Colonic mucosa (tissue), 4 donors: ENCODE data around the gene PREX1. TPM values are rescaled to one million over a fixed set of nuclear protein-coding genes. Genes with fewer than 3 reads are reported as not detected.

Source experiments
- DNase-seq: peaks from one replicate; pipeline ENCODE4 v3.0.0-alpha.2; 2020
- H3K27ac ChIP-seq: fragments of 200-600 bp; one replicate; pipeline ENCODE4 v1.8.0; 2021
- H3K27me3 ChIP-seq: fragments of 200-600 bp; one replicate; pipeline ENCODE4 v1.8.0; 2021
- H3K36me3 ChIP-seq: fragments of 200-600 bp; one replicate; pipeline ENCODE4 v1.8.0; 2021
- H3K4me1 ChIP-seq: fragments of 200-600 bp; one replicate; pipeline ENCODE4 v1.8.0; 2021; ENCODE audit warnings: mild to moderate bottlenecking
- H3K4me3 ChIP-seq: fragments of 200-600 bp; one replicate; pipeline ENCODE4 v1.8.0; 2021
- H3K9ac ChIP-seq, 2 donors: one replicate each; pipeline ENCODE4 v1.7.0; 2013; ENCODE audit warnings: control low read depth in 2 of 2, low read depth in 2 of 2, low read length in 2 of 2
- H3K9me3 ChIP-seq: fragments of 200-600 bp; one replicate; pipeline ENCODE4 v1.8.0; 2021
- intact Hi-C: fragments of 100-400 bp; cut with DNase I; formaldehyde crosslinking; loops from one replicate; pipeline ENCODE4 v1.14.1; 2022
- total RNA-seq, 2 donors: library from RNA; stranded (reverse); fragmentation: NEBNext Ultra II Directional in 1 of 2; extraction: Animal tissue kit (Norgen Biotek cat#: 25700) in 1 of 2; gene quantifications; one replicate each; pipeline ENCODE4 v1.2.1, GENCODE V29; 2021
- TF ChIP-seq, protein P1 (sequence below): fragments of 200-600 bp; IDR thresholded peaks from one replicate; pipeline ENCODE4 v1.8.0; 2022; ENCODE audit warnings: antibody characterized with exemption, mild to moderate bottlenecking
- donor health status: healthy.
- donor health status: DM: no; HTN: no; CAD: no.
- donor health status: DM: no; HTN: no; CAD: no.

PREX1 gene
- total RNA-seq, 2 donors from 2014 or later = 7.2 to 24.6 TPM

DNA sequence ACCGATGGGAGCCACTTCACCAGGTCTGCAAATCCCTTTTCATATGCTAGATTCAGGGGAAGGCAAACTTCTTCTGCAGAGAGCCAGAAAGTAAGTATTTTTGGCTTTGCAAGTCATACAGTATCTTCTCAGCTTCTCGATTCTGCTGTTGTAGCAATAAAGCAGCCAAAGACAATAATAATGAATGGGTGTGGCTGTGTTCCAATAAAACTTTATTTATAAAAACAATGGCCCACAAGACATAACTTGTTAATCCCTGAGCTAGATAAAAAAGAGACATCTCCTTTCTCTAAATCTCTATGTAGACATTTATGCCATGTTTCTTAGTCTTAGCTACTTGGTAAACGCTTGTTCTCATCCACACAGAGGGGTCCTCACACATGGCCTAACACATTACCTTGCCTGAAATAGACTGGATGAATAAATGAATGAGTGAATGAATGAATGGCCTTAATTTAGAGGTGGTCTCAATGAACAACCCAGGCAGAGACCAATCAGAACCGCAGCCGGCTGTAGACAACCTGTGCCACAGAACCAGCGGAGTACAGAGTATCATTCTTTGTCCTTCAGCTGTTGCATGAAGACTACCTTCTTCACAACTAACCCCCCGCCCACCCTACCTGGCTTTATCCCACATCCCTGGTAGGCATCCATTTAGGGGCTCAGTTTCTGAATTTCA is 13.5 kb upstream of the PREX1 start:
- no peaks in the 10 kb centered on the region for H3K27me3 ChIP-seq
- no peaks in the 10 kb centered on the region for H3K36me3 ChIP-seq
- TF ChIP-seq, protein P1, sequence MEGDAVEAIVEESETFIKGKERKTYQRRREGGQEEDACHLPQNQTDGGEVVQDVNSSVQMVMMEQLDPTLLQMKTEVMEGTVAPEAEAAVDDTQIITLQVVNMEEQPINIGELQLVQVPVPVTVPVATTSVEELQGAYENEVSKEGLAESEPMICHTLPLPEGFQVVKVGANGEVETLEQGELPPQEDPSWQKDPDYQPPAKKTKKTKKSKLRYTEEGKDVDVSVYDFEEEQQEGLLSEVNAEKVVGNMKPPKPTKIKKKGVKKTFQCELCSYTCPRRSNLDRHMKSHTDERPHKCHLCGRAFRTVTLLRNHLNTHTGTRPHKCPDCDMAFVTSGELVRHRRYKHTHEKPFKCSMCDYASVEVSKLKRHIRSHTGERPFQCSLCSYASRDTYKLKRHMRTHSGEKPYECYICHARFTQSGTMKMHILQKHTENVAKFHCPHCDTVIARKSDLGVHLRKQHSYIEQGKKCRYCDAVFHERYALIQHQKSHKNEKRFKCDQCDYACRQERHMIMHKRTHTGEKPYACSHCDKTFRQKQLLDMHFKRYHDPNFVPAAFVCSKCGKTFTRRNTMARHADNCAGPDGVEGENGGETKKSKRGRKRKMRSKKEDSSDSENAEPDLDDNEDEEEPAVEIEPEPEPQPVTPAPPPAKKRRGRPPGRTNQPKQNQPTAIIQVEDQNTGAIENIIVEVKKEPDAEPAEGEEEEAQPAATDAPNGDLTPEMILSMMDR = no peak
- no peaks in the 10 kb centered on the region for H3K9me3 ChIP-seq
- no peak overlapping the region for H3K4me3 ChIP-seq
- H3K9ac ChIP-seq = no peak overlapping the region
- DNase-seq = no peak
- intact Hi-C loops = no loop called here
- no peaks in the 10 kb centered on the region for H3K4me1 ChIP-seq
- H3K27ac ChIP-seq = no peak overlapping the region

DNA sequence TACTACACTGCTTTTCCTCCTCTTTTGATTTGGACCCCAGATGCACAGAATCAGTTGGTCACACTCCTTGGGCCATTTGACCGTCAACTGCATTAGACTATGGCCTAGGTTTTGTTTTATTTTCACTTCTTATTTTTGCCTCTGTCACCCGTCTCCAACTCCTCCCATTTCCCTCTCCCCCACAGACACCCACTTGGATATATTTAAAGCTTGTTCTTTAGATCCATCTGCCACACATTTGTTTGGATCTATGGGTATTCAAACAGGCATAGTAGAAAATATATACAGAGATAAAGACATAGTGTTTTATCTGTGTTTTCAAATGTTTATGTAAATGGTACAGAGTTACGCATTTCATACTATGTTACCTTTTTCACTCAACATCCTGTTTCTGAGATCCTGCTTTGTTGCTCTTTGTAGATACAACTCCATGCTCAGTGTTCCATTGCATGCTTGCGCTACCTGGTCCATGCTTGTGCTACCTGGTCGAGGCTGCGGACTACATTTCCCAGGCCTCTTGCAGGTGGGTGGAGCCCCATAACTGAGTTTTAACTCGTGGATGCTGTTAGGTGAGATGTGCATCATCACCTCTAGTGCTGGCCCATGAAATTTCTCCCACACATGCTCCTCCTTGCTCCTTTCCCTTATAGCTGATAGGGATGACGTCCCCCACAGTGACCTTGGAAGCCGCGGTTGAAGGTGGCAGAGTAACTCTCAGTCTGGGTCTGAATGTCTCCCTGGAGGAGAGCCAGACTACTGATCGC is 11.5 kb upstream of the PREX1 start:
- no peak for DNase-seq
- Histone ChIP-seq H3K4me1 (no peaks in the 10 kb centered on the region), H3K9ac (no peak overlapping the region), H3K27me3 (no peaks in the 10 kb centered on the region), H3K27ac (no peak overlapping the region), H3K4me3 (no peak overlapping the region), H3K9me3 (no peaks in the 10 kb centered on the region), H3K36me3 (no peaks in the 10 kb centered on the region)
- TF ChIP-seq, protein P1 = no peak
- intact Hi-C loops = no loop called here

GRCh38 chr20:48837014-48837413 is 9.2 kb upstream of the PREX1 start:
- Histone ChIP-seq H3K36me3 (no peaks in the 10 kb centered on the region), H3K4me1 (no peaks in the 10 kb centered on the region), H3K27me3 (no peaks in the 10 kb centered on the region), H3K9ac (no peak overlapping the region), H3K4me3 (no peak overlapping the region), H3K9me3 (no peaks in the 10 kb centered on the region), H3K27ac (no peak overlapping the region)
- intact Hi-C loops = no loop called here
- DNase-seq = no peak
- TF ChIP-seq, protein P1 = no peak

DNA sequence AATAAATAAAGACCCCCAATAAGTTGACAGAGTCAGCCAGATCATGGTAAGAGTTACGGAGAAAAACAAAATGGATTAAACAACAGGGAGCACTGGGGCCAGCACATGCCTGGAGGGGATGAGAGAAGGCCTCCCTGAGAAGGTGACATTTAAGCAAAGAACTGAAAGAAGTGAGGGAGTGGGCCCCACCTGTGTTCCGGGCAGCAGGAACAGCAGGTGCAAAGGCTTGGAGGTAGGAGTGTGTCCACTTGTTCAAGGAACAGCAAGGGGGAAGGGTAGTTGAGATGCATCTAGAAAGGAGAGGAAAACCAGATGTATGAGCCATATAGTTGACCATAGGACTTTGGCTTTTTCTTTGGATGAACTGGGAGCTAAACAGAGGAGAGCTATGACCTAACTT is 7.6 kb upstream of the PREX1 start:
- DNase-seq = no peak
- intact Hi-C loops = no loop called here
- no peak overlapping the region for H3K27ac ChIP-seq
- no peaks in the 10 kb centered on the region for H3K9me3 ChIP-seq
- no peaks in the 10 kb centered on the region for H3K27me3 ChIP-seq
- no peaks in the 10 kb centered on the region for H3K4me1 ChIP-seq
- H3K4me3 ChIP-seq = no peak overlapping the region
- no peaks in the 10 kb centered on the region for H3K36me3 ChIP-seq
- no peak overlapping the region for H3K9ac ChIP-seq
- TF ChIP-seq, protein P1 = no peak

DNA sequence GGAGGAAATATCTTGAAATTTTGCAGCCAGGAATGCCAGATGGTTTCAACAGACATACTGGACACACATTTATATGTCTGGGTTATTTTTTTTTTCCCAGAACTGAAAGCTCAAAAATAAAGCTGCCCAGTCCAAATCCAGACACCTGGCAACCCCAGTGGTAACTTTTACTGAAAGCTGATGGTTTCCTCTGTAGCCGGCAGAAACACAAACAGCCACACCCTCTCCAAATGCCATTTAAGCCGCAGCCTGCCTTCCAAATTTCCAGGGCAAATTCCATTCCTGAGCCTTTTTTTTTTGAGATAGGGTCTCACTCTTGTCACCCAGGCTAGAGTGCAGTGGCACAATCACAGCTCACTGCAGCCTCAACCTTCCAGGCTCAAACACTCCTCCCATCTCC is 6.5 kb upstream of the PREX1 start:
- intact Hi-C loops = no loop called here
- no peak overlapping the region for H3K4me3 ChIP-seq
- H3K9ac ChIP-seq = no peak overlapping the region
- H3K27me3 ChIP-seq = no peaks in the 10 kb centered on the region
- TF ChIP-seq, protein P1 = no peak
- no peak for DNase-seq
- H3K27ac ChIP-seq = no peak overlapping the region
- H3K9me3 ChIP-seq = no peaks in the 10 kb centered on the region
- H3K4me1 ChIP-seq = no peaks in the 10 kb centered on the region
- H3K36me3 ChIP-seq = no peaks in the 10 kb centered on the region
